Measurements from ENCODE around the gene BCAS1. TPM values are rescaled to one million over a fixed set of nuclear protein-coding genes. Genes with fewer than 3 reads are reported as not detected.

BCAS1 gene
- total RNA-seq, 1 experiment from 2014 or later: 1.2 TPM

DNA sequence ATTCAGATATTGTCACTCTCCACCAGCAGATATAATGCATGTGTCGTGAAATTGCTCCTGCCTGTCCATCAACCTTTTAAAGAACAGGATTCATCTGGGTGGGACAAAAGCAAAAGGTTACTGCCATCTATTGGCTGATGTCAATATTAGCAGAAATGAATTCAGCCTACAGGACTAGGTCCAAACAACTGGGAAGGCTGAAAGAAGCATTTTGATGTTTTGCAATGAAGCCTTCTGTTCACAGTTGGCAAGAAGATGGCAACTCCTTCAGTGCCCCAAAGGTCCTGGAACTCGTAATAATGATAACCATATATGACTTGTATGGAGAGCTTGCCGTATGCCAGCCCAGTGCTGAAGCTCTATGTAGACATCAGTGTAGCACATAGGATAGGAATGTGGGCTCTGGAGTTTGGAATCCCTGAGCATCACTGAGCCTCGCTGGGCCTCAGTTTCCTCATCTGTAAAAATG is 7.5 kb downstream of the BCAS1 start:
- no peak overlapping the region for H3K27ac Mint-ChIP-seq (ENCODE audit: unreplicated experiment)
- no peaks in the 10 kb centered on the region for H3K36me3 Mint-ChIP-seq (ENCODE audit: insufficient read depth, unreplicated experiment)
- Histone ChIP-seq H3K4me1 (peaks cover 19% of the 10 kb centered on the region), H3K9me3 (no peaks in the 10 kb centered on the region), H3K36me3 (ENCODE audit: control insufficient read depth, insufficient read depth, low read length) (no peaks in the 10 kb centered on the region), H3K27me3 (replicated peaks; ENCODE audit: control insufficient read depth, insufficient read depth, low read length) (no peaks in the 10 kb centered on the region), H3K4me3 (ENCODE audit: low read depth, low read length) (no peak overlapping the region)
- POLR2A ChIA-PET: no interaction called here
- H3K9me3 Mint-ChIP-seq (ENCODE audit: unreplicated experiment): no peaks in the 10 kb centered on the region
- CTCF ChIA-PET: interaction anchor here (1.1 to 1.4 kb wide), 2 partner anchors 8 to 13 kb away, joined by 3 to 7 read pairs; partner anchors contain the start of gene BCAS1
- intact Hi-C loops (cut with micrococcal nuclease; ENCODE audit: unreplicated experiment): loop anchor here (1.0 to 10.0 kb wide), 7 partner anchors 71 to 904 kb away; no protein-coding TSS in a partner anchor
- peaks cover 5% of the 10 kb centered on the region for H3K4me1 Mint-ChIP-seq (ENCODE audit: low read depth, unreplicated experiment)
- H3K27me3 Mint-ChIP-seq (ENCODE audit: insufficient read depth, unreplicated experiment): no peaks in the 10 kb centered on the region
- no TSS peak for BruUV-seq (replicated peaks)
- TF ChIP-seq, protein P1, sequence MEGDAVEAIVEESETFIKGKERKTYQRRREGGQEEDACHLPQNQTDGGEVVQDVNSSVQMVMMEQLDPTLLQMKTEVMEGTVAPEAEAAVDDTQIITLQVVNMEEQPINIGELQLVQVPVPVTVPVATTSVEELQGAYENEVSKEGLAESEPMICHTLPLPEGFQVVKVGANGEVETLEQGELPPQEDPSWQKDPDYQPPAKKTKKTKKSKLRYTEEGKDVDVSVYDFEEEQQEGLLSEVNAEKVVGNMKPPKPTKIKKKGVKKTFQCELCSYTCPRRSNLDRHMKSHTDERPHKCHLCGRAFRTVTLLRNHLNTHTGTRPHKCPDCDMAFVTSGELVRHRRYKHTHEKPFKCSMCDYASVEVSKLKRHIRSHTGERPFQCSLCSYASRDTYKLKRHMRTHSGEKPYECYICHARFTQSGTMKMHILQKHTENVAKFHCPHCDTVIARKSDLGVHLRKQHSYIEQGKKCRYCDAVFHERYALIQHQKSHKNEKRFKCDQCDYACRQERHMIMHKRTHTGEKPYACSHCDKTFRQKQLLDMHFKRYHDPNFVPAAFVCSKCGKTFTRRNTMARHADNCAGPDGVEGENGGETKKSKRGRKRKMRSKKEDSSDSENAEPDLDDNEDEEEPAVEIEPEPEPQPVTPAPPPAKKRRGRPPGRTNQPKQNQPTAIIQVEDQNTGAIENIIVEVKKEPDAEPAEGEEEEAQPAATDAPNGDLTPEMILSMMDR (IDR thresholded peaks at IDR 0.05; ENCODE audit: insufficient read depth in 1 of 2, low read depth in 1 of 2, low read length in 1 of 2, severe bottlenecking in 1 of 2, unreplicated experiment in 1 of 2): peak; percentile 92
- H3K4me3 Mint-ChIP-seq (ENCODE audit: unreplicated experiment): no peak overlapping the region
- DNase-seq: peak in 1 of 2 experiments; percentile 63

DNA sequence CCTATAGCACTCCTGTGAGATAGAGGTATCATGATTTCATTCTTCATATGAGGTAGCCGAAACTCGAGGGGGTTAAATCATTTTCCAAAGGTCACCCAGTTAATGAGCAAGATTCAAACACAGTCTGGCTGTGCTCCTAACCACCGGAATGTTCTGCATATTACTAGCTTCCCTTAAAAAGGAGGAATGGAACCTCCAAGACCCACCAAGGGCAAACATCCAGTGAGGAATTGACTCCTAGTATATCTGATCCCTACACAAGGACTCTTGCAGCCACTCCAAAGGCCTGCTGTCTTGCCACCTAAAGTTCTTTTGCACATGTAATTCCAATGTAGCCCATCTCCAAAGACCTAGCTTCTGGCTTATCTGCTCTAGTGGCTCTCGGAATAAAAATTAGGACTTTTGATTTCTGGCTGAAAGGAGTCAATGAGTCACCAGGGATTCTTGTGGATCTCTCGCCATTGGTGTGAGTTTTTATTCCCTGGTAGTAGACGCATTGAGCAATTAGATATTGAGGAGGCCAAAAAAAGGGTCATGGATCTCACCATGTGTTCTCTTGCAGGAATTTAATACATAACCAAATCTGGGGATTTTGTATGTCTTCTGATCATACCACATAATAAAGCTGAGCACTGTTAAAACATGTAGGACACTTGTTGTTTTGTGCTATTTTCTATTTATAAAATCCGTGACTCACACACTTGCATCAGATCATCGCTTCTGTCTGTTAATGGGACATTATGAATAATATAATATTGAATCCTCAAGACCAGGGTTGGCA is 9.1 kb downstream of the BCAS1 start:
- no peak overlapping the region for H3K27ac Mint-ChIP-seq (ENCODE audit: unreplicated experiment)
- peaks cover 3% of the 10 kb centered on the region; the same call in 1 of the 2 replicates for H3K4me1 ChIP-seq
- POLR2A ChIA-PET: no interaction called here

More for the DNA sequence above, 9.1 kb downstream of the BCAS1 start:
- no peaks in the 10 kb centered on the region for H3K27me3 ChIP-seq (replicated peaks; ENCODE audit: control insufficient read depth, insufficient read depth, low read length)
- TF ChIP-seq, protein P1 (IDR thresholded peaks at IDR 0.05; ENCODE audit: insufficient read depth in 1 of 2, low read depth in 1 of 2, low read length in 1 of 2, severe bottlenecking in 1 of 2, unreplicated experiment in 1 of 2): no peak
- no peaks in the 10 kb centered on the region for H3K36me3 ChIP-seq (ENCODE audit: control insufficient read depth, insufficient read depth, low read length)
- H3K9me3 Mint-ChIP-seq (ENCODE audit: unreplicated experiment): no peaks in the 10 kb centered on the region
- H3K4me3 Mint-ChIP-seq (ENCODE audit: unreplicated experiment): no peak overlapping the region
- BruUV-seq (replicated peaks): no TSS peak
- H3K9me3 ChIP-seq: no peaks in the 10 kb centered on the region
- CTCF ChIA-PET: interaction anchor here (0.6 to 0.9 kb wide), 4 partner anchors 10 to 121 kb away, joined by 3 to 4 read pairs (median 3); no protein-coding TSS in a partner anchor
- no peaks in the 10 kb centered on the region for H3K36me3 Mint-ChIP-seq (ENCODE audit: insufficient read depth, unreplicated experiment)
- no peak for DNase-seq
- no peaks in the 10 kb centered on the region for H3K4me1 Mint-ChIP-seq (ENCODE audit: low read depth, unreplicated experiment)
- H3K27me3 Mint-ChIP-seq (ENCODE audit: insufficient read depth, unreplicated experiment): no peaks in the 10 kb centered on the region
- intact Hi-C loops (cut with micrococcal nuclease; ENCODE audit: unreplicated experiment): loop anchor here (5.0 to 10.0 kb wide), 4 partner anchors 69 to 509 kb away; no protein-coding TSS in a partner anchor
- H3K4me3 ChIP-seq (ENCODE audit: low read depth, low read length): no peak overlapping the region
